DMS114 treated with DMSO at 0.1 percent for 48 hours (cell line): ENCODE results near the gene GUCA1A.

Experiments used
- DNase-seq: peaks from one replicate; lab custom pipeline; 2025; ENCODE audit not compliant: unreplicated experiment; lab: John Stamatoyannopoulos, UW

Gene GUCA1A

GRCh38 chr6:42173101-42173500 is at the start of gene GUCA1A:
TSS of gene GUCA1A (plus strand) at chr6:42173364. CDS start at chr6:42173614, 250 bp downstream.
- DNase-seq, result no peak

- no peak for DNase-seq
Observed at GRCh38 chr6:42123379-42124103, 49.6 kb upstream of the GUCA1A start.

GRCh38 chr6:42124223-42124836 is 48.8 kb upstream of the GUCA1A start:
- no peak for DNase-seq

- DNase-seq, result no peak
Observed at GRCh38 chr6:42125231-42125630, 47.9 kb upstream of the GUCA1A start.

- no peak for DNase-seq
Observed at GRCh38 chr6:42125663-42126062, 47.5 kb upstream of the GUCA1A start.

- DNase-seq, result no peak
Observed at GRCh38 chr6:42128460-42129359, 44.5 kb upstream of the GUCA1A start.

GRCh38 chr6:42129360-42129676 is 43.8 kb upstream of the GUCA1A start:
- DNase-seq, result no peak

- no peak for DNase-seq
Observed at GRCh38 chr6:42131531-42131930, 41.6 kb upstream of the GUCA1A start.

GRCh38 chr6:42133926-42134325 is 39.2 kb upstream of the GUCA1A start:
- no peak for DNase-seq

- no peak for DNase-seq
Observed at GRCh38 chr6:42135161-42135560, 38.0 kb upstream of the GUCA1A start.

- no peak for DNase-seq
Observed at GRCh38 chr6:42135722-42136121, 37.4 kb upstream of the GUCA1A start.

GRCh38 chr6:42136508-42137193 is 36.5 kb upstream of the GUCA1A start:
- no peak for DNase-seq

GRCh38 chr6:42137194-42137753 is 35.9 kb upstream of the GUCA1A start:
- DNase-seq, result no peak

GRCh38 chr6:42138190-42138589 is 35.0 kb upstream of the GUCA1A start:
- no peak for DNase-seq

- DNase-seq, result no peak
Observed at GRCh38 chr6:42138630-42139619, 34.2 kb upstream of the GUCA1A start.

- no peak for DNase-seq
Observed at GRCh38 chr6:42140032-42140431, 33.1 kb upstream of the GUCA1A start.

- DNase-seq, result no peak
Observed at GRCh38 chr6:42140756-42141602, 32.2 kb upstream of the GUCA1A start.

GRCh38 chr6:42141603-42142117 is 31.5 kb upstream of the GUCA1A start:
- DNase-seq, result no peak
